ENCODE measurements around the gene PAAF1.

DNA sequence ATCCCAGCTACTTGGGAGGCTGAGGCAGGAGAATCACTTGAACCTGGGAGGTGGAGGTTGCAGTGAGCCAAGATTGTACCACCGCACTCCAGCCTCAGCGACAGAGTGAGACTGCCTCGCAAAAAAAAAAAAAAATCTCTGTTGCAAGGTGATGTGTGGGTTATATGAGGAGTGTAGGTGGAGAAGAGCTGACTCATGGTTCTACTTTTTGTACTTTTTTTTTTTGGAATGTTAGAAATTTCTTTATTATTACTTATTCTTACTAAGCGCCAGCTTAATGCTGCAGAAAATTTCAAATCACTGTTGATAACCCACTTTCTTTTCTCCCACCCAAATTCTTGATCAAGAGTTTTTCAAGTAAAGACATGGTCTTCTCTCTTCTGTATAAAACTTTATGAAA, 44.4 kb downstream of the PAAF1 start:
- TF ChIP-seq, protein P1, sequence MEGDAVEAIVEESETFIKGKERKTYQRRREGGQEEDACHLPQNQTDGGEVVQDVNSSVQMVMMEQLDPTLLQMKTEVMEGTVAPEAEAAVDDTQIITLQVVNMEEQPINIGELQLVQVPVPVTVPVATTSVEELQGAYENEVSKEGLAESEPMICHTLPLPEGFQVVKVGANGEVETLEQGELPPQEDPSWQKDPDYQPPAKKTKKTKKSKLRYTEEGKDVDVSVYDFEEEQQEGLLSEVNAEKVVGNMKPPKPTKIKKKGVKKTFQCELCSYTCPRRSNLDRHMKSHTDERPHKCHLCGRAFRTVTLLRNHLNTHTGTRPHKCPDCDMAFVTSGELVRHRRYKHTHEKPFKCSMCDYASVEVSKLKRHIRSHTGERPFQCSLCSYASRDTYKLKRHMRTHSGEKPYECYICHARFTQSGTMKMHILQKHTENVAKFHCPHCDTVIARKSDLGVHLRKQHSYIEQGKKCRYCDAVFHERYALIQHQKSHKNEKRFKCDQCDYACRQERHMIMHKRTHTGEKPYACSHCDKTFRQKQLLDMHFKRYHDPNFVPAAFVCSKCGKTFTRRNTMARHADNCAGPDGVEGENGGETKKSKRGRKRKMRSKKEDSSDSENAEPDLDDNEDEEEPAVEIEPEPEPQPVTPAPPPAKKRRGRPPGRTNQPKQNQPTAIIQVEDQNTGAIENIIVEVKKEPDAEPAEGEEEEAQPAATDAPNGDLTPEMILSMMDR (IDR thresholded peaks at IDR 0.05) = no peak
- no peak for TF ChIP-seq EP300 (IDR thresholded peaks at IDR 0.05)

All from suprapubic skin (tissue), 3 donors.